Tibial nerve (tissue), 3 donors: ENCODE data around the gene CNNM4.

Experiments used
- CTCF ChIP-seq, 5 experiments: fragments of 200-600 bp in 3 of 5; fragments of 450-650 bp in 2 of 5; sonication (generic) in 3 of 5; IDR thresholded peaks; one replicate each; pipeline ENCODE4 v1.5.1; 2016 to 2019; ENCODE audit warnings: antibody characterized with exemption in 5 of 5, mild to moderate bottlenecking in 3 of 5, moderate library complexity in 2 of 5
- POLR2A ChIP-seq, 2 donors: fragments of 450-650 bp; IDR thresholded peaks; one replicate each; pipeline ENCODE4 v1.6.1; 2017; ENCODE audit warnings: antibody characterized with exemption in 2 of 2, mild to moderate bottlenecking in 2 of 2, moderate library complexity in 2 of 2

DNA sequence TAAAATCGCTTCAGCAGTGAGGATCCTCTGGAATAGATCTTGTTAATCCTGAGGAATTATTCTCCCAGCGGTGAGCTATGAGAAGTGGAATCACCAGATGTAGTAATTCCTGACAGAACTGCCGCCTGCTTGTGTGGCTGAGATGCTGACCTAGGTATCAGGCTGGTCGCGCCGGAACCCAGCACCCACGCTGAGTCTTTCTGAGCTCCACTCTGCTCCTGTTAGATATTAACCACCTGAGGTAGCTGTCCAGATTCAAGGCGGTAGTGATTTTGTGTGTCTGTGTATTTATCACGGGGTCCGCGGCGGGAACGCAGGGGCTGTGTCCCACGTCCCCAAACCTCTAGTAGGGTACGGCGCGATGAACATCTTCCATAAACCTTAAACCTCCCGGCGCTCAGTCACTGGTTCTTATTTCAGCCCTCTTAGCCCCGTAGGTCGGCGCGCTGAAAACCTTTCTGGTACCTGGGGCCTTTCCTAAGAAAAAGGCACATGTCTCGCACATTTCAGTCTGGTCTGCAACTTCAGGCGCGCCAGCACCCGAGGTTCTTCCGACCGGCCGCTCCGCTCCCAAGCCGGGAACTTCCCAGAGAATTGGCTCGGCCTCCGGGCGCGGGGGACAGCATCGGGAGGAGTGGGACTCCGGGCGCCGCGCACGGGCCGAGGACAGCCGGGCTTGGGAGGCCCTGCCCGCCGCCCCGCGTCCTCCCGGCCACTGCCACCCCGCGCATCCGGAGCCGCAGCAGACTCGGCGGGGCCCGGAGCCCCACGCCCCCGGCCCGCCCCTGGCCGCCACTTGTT lies 54.8 kb downstream of the CNNM4 start:
- peak in 1 of 5 experiments; percentile 8 for TF ChIP-seq CTCF (IDR thresholded peaks at IDR 0.05)
- TF ChIP-seq POLR2A (IDR thresholded peaks at IDR 0.05): no peak
